NCI-H146 treated with DMSO at 0.1 percent for 48 hours (cell line): Measurements from ENCODE around the gene CAP1.
"Not testable (repeated sequence)": the region's sequence is repeated elsewhere in the genome, so short reads cannot be mapped to it uniquely, and the experiment has no call there.

Experiments
- DNase-seq: peaks from one replicate; lab custom pipeline; 2025; ENCODE audit not compliant: unreplicated experiment; lab: John Stamatoyannopoulos, UW

The CAP1 gene

GRCh38 chr1:40030528-40031135 is 9.9 kb upstream of the CAP1 start:
- DNase-seq, result no peak

GRCh38 chr1:40032240-40032891 is 8.2 kb upstream of the CAP1 start:
- DNase-seq, result no peak

- DNase-seq, result no peak
Measured at GRCh38 chr1:40034869-40035268, 5.7 kb upstream of the CAP1 start.

GRCh38 chr1:40036574-40036973 is 4.0 kb upstream of the CAP1 start:
- no peak for DNase-seq

GRCh38 chr1:40037254-40037653 is 3.3 kb upstream of the CAP1 start:
- not testable (repeated sequence) for DNase-seq

- DNase-seq, result no peak
Measured at GRCh38 chr1:40038697-40039096, 1.8 kb upstream of the CAP1 start.

GRCh38 chr1:40039245-40039756 is 1.2 kb upstream of the CAP1 start:
- no peak for DNase-seq

GRCh38 chr1:40039757-40040510 is 595 bp upstream of the CAP1 start:
- DNase-seq, result peak; percentile 26

- DNase-seq, result no peak
Measured at GRCh38 chr1:40041466-40041838, 923 bp downstream of the CAP1 start.

GRCh38 chr1:40042341-40042740 is 1.8 kb downstream of the CAP1 start:
- DNase-seq, result no peak

- no peak for DNase-seq
Measured at GRCh38 chr1:40044110-40044509, 3.6 kb downstream of the CAP1 start.

- DNase-seq, result no peak
Measured at GRCh38 chr1:40045182-40045581, 4.7 kb downstream of the CAP1 start.

GRCh38 chr1:40045766-40046165 is 5.2 kb downstream of the CAP1 start:
- DNase-seq, result no peak

- DNase-seq, result no peak
Measured at GRCh38 chr1:40047276-40047675, 6.7 kb downstream of the CAP1 start.

GRCh38 chr1:40047769-40048168 is 7.2 kb downstream of the CAP1 start:
- no peak for DNase-seq

GRCh38 chr1:40049725-40050124 is 9.2 kb downstream of the CAP1 start:
- DNase-seq, result no peak

GRCh38 chr1:40050863-40051262 is 10.3 kb downstream of the CAP1 start:
- DNase-seq, result no peak

- DNase-seq, result no peak
Measured at GRCh38 chr1:40053138-40053887, 12.8 kb downstream of the CAP1 start.

- no peak for DNase-seq
Measured at GRCh38 chr1:40056519-40057309, 16.2 kb downstream of the CAP1 start.

- DNase-seq, result no peak
Measured at GRCh38 chr1:40057310-40058030, 16.9 kb downstream of the CAP1 start.
